Transverse colon (tissue), 4 donors: ENCODE results near the gene RASGRP3.

Experiments
- EP300 ChIP-seq: sonication (generic); formaldehyde crosslinking; IDR thresholded peaks from one replicate; pipeline ENCODE4 v1.6.1; 2017; ENCODE audit warnings: antibody characterized with exemption, low read depth
- POLR2AphosphoS5 ChIP-seq, 3 donors: sonication (generic); formaldehyde crosslinking; IDR thresholded peaks; one replicate each; pipeline ENCODE4 v1.6.1; 2016; ENCODE audit warnings: antibody characterized with exemption in 3 of 3
- TF ChIP-seq, protein P1 (sequence below), 5 experiments: fragments of 200-600 bp in 3 of 5; fragments of 450-650 bp in 2 of 5; sonication (generic) in 3 of 5; IDR thresholded peaks; 1 replicate in 2 of 5; 2 replicates in 3 of 5; pipeline ENCODE4 v1.5.1; 2016 to 2017; ENCODE audit warnings: antibody characterized with exemption in 5 of 5, inconsistent platforms in 3 of 5, mild to moderate bottlenecking in 2 of 5, moderate library complexity in 1 of 5

DNA sequence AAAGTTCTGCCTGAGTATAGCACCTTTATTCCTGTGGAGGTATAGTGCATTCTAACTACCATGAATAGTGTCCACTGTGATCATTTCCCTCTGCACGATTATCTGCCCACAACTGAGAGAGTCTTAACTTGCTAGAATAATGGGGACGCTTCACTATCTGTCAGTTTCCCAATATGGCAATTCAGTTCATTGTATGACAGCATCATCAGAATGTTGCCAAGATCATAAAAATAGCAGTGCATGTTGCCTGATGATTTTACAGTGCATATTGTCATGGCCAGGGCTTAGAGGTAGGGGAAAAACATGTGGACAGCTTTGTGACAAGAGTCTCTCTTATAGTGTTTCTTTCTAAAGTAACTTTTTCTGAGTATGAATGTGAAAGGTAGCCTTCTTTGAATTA, 6.1 kb downstream of the RASGRP3 start:
- TF ChIP-seq, protein P1, sequence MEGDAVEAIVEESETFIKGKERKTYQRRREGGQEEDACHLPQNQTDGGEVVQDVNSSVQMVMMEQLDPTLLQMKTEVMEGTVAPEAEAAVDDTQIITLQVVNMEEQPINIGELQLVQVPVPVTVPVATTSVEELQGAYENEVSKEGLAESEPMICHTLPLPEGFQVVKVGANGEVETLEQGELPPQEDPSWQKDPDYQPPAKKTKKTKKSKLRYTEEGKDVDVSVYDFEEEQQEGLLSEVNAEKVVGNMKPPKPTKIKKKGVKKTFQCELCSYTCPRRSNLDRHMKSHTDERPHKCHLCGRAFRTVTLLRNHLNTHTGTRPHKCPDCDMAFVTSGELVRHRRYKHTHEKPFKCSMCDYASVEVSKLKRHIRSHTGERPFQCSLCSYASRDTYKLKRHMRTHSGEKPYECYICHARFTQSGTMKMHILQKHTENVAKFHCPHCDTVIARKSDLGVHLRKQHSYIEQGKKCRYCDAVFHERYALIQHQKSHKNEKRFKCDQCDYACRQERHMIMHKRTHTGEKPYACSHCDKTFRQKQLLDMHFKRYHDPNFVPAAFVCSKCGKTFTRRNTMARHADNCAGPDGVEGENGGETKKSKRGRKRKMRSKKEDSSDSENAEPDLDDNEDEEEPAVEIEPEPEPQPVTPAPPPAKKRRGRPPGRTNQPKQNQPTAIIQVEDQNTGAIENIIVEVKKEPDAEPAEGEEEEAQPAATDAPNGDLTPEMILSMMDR (IDR thresholded peaks at IDR 0.05), result no peak
- no peak for TF ChIP-seq POLR2AphosphoS5 (IDR thresholded peaks at IDR 0.05)
- no peak for TF ChIP-seq EP300
